ENCODE results near the gene ZFPL1.

- no peak for TF ChIP-seq CTCF (IDR thresholded peaks at IDR 0.05)
- no peak for TF ChIP-seq POLR2A (IDR thresholded peaks at IDR 0.05)
Measured at GRCh38 chr11:65100674-65101350, 16.8 kb downstream of the ZFPL1 start.
